BE2C (cell line): ENCODE results near the gene MS4A3.

ENCODE experiments used
- DNase-seq: peaks from one replicate; pipeline ENCODE4 v3.0.0-alpha.2; 2020
- H3K27me3 ChIP-seq: fragments of 250-450 bp; sonication (Bioruptor Pico); 2 replicates; pipeline ENCODE4 v1.5.1; 2020; ENCODE audit warnings: mild to moderate bottlenecking
- H3K36me3 ChIP-seq: fragments of 250-450 bp; sonication (Bioruptor Pico); 2 replicates; pipeline ENCODE4 v1.5.1; 2020; ENCODE audit warnings: mild to moderate bottlenecking
- H3K4me1 ChIP-seq: fragments of 250-450 bp; sonication (Bioruptor Pico); 2 replicates; pipeline ENCODE4 v1.5.1; 2020
- H3K4me3 ChIP-seq: 2 replicates; pipeline ENCODE4 v1.5.1; 2011; ENCODE audit warnings: low read depth, low read length
- H3K9me3 ChIP-seq: fragments of 250-450 bp; sonication (Bioruptor Pico); 2 replicates; pipeline ENCODE4 v1.5.1; 2020
- TF ChIP-seq, protein P1 (sequence below): IDR thresholded peaks from 2 replicates; pipeline ENCODE4 v1.5.1; 2012; ENCODE audit warnings: mild to moderate bottlenecking, low read depth, low read length

MS4A3 gene

DNA sequence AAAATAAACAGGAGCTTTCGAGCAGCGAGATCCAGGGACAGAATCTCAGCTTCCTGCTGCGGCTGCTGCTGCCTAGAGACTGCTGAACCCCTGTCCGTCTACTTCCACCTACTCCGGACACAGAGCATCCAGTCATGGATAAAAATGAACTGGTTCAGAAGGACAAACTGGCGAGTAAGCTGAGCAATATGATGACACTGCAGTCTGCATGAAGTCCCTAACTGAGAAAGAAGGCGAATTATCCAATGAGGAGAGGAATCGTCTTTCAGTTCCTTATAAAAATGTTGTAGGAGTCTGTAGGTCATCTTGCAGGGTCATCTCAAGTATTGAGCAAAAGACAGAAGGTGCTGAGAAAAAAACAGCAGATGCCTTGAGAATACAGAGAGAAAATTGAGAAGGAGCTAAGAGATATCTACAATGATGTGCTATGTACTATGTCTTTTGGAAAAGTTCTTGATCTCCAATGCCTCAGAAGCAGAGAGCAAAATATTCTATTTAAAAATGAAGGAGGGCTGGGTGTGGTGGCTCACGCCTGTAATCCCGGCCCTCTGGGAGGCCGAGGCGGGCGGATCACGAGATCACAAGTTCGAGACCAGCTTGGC lies 20.9 kb downstream of the MS4A3 start:
- Histone ChIP-seq H3K36me3 (no peaks in the 10 kb centered on the region), H3K27me3 (no peaks in the 10 kb centered on the region), H3K9me3 (no peaks in the 10 kb centered on the region), H3K4me3 (no peak overlapping the region), H3K4me1 (no peaks in the 10 kb centered on the region)
- TF ChIP-seq, protein P1, sequence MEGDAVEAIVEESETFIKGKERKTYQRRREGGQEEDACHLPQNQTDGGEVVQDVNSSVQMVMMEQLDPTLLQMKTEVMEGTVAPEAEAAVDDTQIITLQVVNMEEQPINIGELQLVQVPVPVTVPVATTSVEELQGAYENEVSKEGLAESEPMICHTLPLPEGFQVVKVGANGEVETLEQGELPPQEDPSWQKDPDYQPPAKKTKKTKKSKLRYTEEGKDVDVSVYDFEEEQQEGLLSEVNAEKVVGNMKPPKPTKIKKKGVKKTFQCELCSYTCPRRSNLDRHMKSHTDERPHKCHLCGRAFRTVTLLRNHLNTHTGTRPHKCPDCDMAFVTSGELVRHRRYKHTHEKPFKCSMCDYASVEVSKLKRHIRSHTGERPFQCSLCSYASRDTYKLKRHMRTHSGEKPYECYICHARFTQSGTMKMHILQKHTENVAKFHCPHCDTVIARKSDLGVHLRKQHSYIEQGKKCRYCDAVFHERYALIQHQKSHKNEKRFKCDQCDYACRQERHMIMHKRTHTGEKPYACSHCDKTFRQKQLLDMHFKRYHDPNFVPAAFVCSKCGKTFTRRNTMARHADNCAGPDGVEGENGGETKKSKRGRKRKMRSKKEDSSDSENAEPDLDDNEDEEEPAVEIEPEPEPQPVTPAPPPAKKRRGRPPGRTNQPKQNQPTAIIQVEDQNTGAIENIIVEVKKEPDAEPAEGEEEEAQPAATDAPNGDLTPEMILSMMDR, result no peak
- DNase-seq, result no peak

DNA sequence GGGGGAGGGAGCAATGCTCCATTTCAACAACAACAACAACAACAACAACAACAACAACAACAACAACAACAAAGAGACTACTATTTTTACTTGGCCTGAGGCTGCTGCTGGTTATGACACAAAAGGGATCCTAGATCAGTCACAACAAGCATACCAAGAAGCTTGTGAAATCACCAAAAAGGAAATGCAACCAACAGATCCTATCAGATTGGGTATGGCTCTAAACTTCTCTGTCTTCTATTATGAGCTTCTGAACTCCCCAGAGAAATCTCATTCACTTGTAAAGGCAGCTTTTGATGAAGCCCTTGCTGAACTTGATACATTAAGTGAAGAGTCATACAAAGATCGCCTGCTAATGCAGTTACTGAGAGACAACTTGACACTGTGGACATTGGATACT lies 21.5 kb downstream of the MS4A3 start:
- H3K4me3 ChIP-seq, result no peak overlapping the region
- TF ChIP-seq, protein P1, result no peak
- no peaks in the 10 kb centered on the region for H3K36me3 ChIP-seq
- no peaks in the 10 kb centered on the region for H3K27me3 ChIP-seq
- no peak for DNase-seq
- no peaks in the 10 kb centered on the region for H3K4me1 ChIP-seq
- no peaks in the 10 kb centered on the region for H3K9me3 ChIP-seq

DNA sequence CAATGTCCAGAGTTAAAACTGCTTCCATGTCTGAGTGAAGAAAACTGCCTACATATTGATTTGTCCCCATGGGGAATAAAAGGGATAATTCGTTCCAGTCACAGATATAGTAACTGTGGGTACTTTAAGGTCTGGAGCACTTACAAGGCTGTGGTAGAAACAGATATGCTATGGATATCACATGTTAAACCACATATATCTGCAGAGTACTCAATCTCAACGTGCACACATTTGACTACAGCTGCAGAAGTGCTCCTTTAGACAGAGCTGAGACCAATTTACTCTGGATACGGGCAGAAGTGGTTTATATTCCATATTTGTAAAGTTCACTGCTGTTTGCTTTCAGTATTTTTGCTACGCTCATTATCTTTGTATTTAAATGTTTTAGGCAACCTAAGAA lies 22.3 kb downstream of the MS4A3 start:
- DNase-seq, result no peak
- Histone ChIP-seq H3K4me3 (no peak overlapping the region), H3K4me1 (no peaks in the 10 kb centered on the region), H3K36me3 (no peaks in the 10 kb centered on the region), H3K27me3 (no peaks in the 10 kb centered on the region), H3K9me3 (no peaks in the 10 kb centered on the region)
- TF ChIP-seq, protein P1, result no peak

DNA sequence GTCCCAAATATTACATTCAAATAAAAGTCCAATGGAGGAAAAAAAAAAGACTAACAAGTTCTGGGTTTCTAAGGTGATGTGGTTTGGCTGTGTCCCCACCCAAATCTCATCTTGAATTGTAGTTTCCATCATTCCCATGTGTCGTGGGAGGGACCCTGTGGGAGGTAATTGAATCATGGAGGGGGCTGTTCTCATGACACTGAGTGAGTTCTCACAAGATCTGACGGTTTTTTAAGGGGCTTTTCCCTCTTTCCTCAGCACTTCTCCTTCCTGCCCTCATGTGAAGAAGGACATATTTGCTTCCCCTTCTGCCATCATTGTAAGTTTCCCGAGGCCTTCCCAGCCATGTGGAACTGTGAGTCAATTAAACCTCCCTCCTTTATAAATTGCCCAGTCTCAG lies 24.1 kb downstream of the MS4A3 start:
- H3K36me3 ChIP-seq, result no peaks in the 10 kb centered on the region
- H3K4me1 ChIP-seq, result no peaks in the 10 kb centered on the region
- no peaks in the 10 kb centered on the region for H3K9me3 ChIP-seq
- no peak overlapping the region for H3K4me3 ChIP-seq
- TF ChIP-seq, protein P1, result no peak
- DNase-seq, result no peak
- H3K27me3 ChIP-seq, result no peaks in the 10 kb centered on the region

DNA sequence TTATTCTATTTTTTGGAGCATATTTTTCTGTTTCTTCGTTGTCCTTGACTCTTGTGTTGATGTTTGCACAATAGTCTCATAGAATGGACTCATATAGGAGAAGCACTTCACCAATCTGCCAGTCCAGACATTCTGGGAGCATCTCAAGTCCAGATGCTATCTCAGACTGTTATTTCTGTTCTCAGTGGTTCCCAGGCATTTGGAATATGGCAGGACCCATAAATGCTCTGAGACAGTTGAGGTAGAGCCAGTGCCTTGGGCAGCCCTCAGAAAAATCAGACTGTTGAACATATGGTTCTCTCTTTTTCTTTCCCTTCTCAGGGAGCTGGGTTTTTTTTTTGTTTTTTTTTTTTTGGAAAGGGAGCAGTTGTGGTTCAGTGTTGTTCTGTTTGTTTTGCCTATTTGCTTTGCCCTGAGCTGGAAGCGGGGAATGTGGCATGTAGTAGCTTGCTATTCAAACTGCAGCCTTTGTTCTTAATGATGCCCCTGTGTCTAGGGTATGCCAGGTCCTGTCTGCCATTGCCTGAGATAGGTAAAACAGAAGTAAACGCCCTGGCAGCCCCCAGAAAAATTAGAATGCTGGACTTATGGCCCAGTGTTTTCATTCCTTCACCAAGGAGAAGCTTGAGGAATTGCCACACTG lies 28.3 kb downstream of the MS4A3 start:
- no peak for DNase-seq
- no peaks in the 10 kb centered on the region for H3K9me3 ChIP-seq
- no peak overlapping the region for H3K4me3 ChIP-seq
- TF ChIP-seq, protein P1, result no peak
- no peaks in the 10 kb centered on the region for H3K4me1 ChIP-seq
- no peaks in the 10 kb centered on the region for H3K36me3 ChIP-seq
- H3K27me3 ChIP-seq, result no peaks in the 10 kb centered on the region

DNA sequence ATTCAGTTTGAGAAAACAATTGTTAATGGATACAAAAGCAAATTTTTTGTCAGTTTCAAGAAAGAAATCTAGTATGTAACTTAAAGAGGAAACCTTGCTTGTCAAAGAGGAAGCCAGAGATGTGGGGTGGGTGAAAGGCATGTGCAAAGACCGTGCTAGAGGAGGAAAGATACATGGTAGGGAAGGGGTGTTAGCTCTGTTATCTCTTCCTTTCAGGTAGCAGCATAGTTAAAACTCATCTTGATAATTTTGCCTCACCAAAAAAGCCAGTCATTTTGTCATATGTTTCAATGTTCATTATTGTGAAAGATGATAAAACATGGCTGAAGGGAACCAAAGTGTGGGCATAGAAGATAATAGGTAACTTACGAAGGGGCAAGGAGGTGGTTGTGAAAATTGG lies 29.4 kb downstream of the MS4A3 start:
- Histone ChIP-seq H3K36me3 (no peaks in the 10 kb centered on the region), H3K9me3 (no peaks in the 10 kb centered on the region), H3K4me1 (no peaks in the 10 kb centered on the region), H3K4me3 (no peak overlapping the region), H3K27me3 (no peaks in the 10 kb centered on the region)
- DNase-seq, result no peak
- TF ChIP-seq, protein P1, result no peak
